ENCODE results near the gene LNX1. TPM values are rescaled to one million over a fixed set of nuclear protein-coding genes. Genes with fewer than 3 reads are reported as not detected.

The LNX1 gene
- total and polyA plus RNA-seq, 2 of the 13 experiments (the other 11 are each of a cell fraction or from before 2014, with no cell fraction given): 0.49 TPM

DNA sequence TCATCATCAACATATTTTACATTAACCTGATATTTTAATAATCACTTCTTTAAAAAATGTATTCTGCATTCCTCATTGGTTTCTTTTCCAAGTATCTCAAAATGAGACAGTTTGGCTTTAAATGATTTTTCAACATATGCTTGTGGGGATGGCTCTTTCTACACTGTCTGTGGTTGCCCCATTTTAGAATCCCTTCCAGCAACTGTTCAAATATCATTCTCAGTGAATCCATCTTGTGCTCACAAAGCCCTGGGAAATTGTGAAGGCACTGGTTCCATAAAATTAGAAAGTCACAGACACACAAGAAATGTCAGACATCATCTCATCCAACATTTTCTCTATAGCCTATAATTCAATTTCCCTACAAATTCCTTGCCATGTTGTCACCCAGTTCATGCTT lies 103.5 kb downstream of the LNX1 start:
- no peak overlapping the region for H3K4me2 ChIP-seq (ENCODE audit: low read depth, low read length)
- no peaks in the 10 kb centered on the region for H3K36me3 ChIP-seq (replicated peaks in 1 of 2; ENCODE audit: control insufficient read depth in 1 of 2, insufficient read depth in 2 of 2, low read length in 2 of 2)
- ATAC-seq (no peak), FAIRE-seq (no peak), DNase-seq (ENCODE audit: low spot score) (no peak)
- no peak overlapping the region for H3K9ac ChIP-seq (ENCODE audit: insufficient read depth, low read depth, low read length)
- in situ Hi-C loops (cut with HindIII; ENCODE audit: extremely low pct_ligation_motif_present, low pct_unique_long_range_greater_than_20kb): loop anchor here (25.0 kb wide), 1 partner anchor 750 kb away; the partner anchor contains the start of gene PDGFRA
- no peaks in the 10 kb centered on the region for H3K79me2 ChIP-seq (ENCODE audit: insufficient read depth, low read length)
- ChIA-PET CTCF (ENCODE audit: low intra/inter-chr PET ratio, low total read pairs) (no interaction called here), POLR2A (no interaction called here)
- H2AFZ ChIP-seq (ENCODE audit: low read length): no peak overlapping the region
- no peak overlapping the region for H3K27ac ChIP-seq (ENCODE audit: extremely low read length, insufficient read depth, low read length)
- TF ChIP-seq RFXAP (CRISPR knock-in tag; IDR thresholded peaks at IDR 0.05; ENCODE audit: borderline replicate concordance) (no peak), ATF7 (IDR thresholded peaks at IDR 0.05) (no peak), ATF7 (CRISPR knock-in tag; IDR thresholded peaks at IDR 0.05) (no peak), TGIF2 (CRISPR knock-in tag; IDR thresholded peaks at IDR 0.05) (no peak), ZKSCAN1 (IDR thresholded peaks at IDR 0.05; ENCODE audit: low read length) (no peak), HMG20B (CRISPR knock-in tag; conservative IDR thresholded peaks at IDR 0.05) (no peak), SIX4 (CRISPR knock-in tag; IDR thresholded peaks at IDR 0.05) (no peak), ZFX (CRISPR knock-in tag; IDR thresholded peaks at IDR 0.05; ENCODE audit: low read depth) (no peak), ZNF768 (CRISPR knock-in tag; IDR thresholded peaks at IDR 0.05) (no peak)
- TF ChIP-seq, protein P1, sequence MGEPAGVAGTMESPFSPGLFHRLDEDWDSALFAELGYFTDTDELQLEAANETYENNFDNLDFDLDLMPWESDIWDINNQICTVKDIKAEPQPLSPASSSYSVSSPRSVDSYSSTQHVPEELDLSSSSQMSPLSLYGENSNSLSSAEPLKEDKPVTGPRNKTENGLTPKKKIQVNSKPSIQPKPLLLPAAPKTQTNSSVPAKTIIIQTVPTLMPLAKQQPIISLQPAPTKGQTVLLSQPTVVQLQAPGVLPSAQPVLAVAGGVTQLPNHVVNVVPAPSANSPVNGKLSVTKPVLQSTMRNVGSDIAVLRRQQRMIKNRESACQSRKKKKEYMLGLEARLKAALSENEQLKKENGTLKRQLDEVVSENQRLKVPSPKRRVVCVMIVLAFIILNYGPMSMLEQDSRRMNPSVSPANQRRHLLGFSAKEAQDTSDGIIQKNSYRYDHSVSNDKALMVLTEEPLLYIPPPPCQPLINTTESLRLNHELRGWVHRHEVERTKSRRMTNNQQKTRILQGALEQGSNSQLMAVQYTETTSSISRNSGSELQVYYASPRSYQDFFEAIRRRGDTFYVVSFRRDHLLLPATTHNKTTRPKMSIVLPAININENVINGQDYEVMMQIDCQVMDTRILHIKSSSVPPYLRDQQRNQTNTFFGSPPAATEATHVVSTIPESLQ (CRISPR knock-in tag; conservative IDR thresholded peaks at IDR 0.05): no peak
- TF ChIP-seq, protein P2, sequence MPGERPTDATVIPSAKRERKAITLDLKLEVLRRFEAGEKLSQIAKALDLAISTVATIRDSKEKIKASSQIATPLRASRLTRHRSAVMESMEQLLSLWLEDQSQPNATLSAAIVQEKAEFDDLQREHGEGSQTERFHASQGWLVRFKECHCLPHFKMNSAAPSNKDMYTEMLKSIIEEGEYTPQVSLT (CRISPR knock-in tag; IDR thresholded peaks at IDR 0.05; ENCODE audit: borderline replicate concordance, low read depth): no peak
- intact Hi-C loops (cut with micrococcal nuclease; ENCODE audit: unreplicated experiment): no loop called here
- no peaks in the 10 kb centered on the region for H3K4me1 ChIP-seq (ENCODE audit: insufficient read depth, low read length)
- no peaks in the 10 kb centered on the region for H3K9me3 ChIP-seq (ENCODE audit: low read length)
- H4K20me1 ChIP-seq (ENCODE audit: insufficient read depth, low read length): no peaks in the 10 kb centered on the region
- BruUV-seq (replicated peaks): no TSS peak
- 0 out of 5 replicates have a peak, but pooled peaks cover 0 to 4% of the 10 kb centered on the region in 2 experiments for H3K27me3 ChIP-seq (ENCODE audit: control insufficient read depth in 1 of 2, insufficient read depth in 2 of 2, low read length in 2 of 2)
- no peak overlapping the region for H3K4me3 ChIP-seq (replicated peaks in 1 of 3; ENCODE audit: insufficient read depth in 1 of 3, low read depth in 2 of 3, low read length in 3 of 3)

All from HepG2 (cell line).